A673 (cell line): ENCODE data around the gene PWWP2B. TPM values are rescaled to one million over a fixed set of nuclear protein-coding genes. Genes with fewer than 3 reads are reported as not detected.

Experiments used
- BruUV-seq: library from RNA; stranded (reverse); fragments of 400-500 nt; replicated peaks from 2 replicates; lab custom pipeline; 2021; lab: Mats Ljungman, UMichigan
- CTCF ChIA-PET: fragments of 300-600 bp; sonication (Branson Sonifier 250); formaldehyde crosslinking; loops from one replicate; lab custom pipeline; 2022; ENCODE audit warnings: antibody characterized with exemption; lab: Charles Lee
- POLR2A ChIA-PET: fragments of 300-600 bp; sonication (Branson Sonifier 250); formaldehyde crosslinking; loops from one replicate; lab custom pipeline; 2022; ENCODE audit warnings: antibody characterized with exemption; ENCODE audit not compliant: low non-redundant PET; lab: Charles Lee
- DNase-seq: peaks from one replicate; pipeline ENCODE4 v3.0.0-alpha.2; 2015; ENCODE audit warnings: low spot score
- H3K27ac ChIP-seq: fragments of 200-600 bp; sonication (generic); 2 replicates; pipeline ENCODE4 v1.5.1; 2016; ENCODE audit warnings: mixed run types, low read depth, mild to moderate bottlenecking, mixed read lengths, antibody characterized with exemption, low read length; ENCODE audit not compliant: poor library complexity, severe bottlenecking
- H3K27me3 ChIP-seq: fragments of 200-600 bp; sonication (generic); replicated peaks from 2 replicates; pipeline ENCODE4 v1.6.1; 2017; ENCODE audit warnings: mixed run types, low read depth, mild to moderate bottlenecking, mixed read lengths, antibody characterized with exemption, low read length; ENCODE audit not compliant: insufficient read depth, poor library complexity
- H3K36me3 ChIP-seq: fragments of 200-600 bp; sonication (generic); 2 replicates; pipeline ENCODE4 v1.6.1; 2016; ENCODE audit warnings: mixed run types, mild to moderate bottlenecking, mixed read lengths, antibody characterized with exemption, low read length; ENCODE audit not compliant: insufficient read depth, poor library complexity, severe bottlenecking
- H3K4me1 ChIP-seq: fragments of 200-600 bp; sonication (generic); 2 replicates; pipeline ENCODE4 v1.6.1; 2017; ENCODE audit warnings: mixed run types, mild to moderate bottlenecking, mixed read lengths, antibody characterized with exemption, low read length; ENCODE audit not compliant: insufficient read depth, poor library complexity, severe bottlenecking
- H3K4me3 ChIP-seq: fragments of 200-600 bp; sonication (generic); 2 replicates; pipeline ENCODE4 v1.5.1; 2016; ENCODE audit warnings: low read depth, mixed run types, mild to moderate bottlenecking, mixed read lengths, low read length; ENCODE audit not compliant: poor library complexity, severe bottlenecking
- H3K9me3 ChIP-seq: fragments of 200-600 bp; sonication (generic); 2 replicates; pipeline ENCODE4 v1.6.1; 2016; ENCODE audit warnings: mixed run types, low read depth, mild to moderate bottlenecking, mixed read lengths, antibody characterized with exemption, low read length; ENCODE audit not compliant: poor library complexity, severe bottlenecking
- EZH2 ChIP-seq: fragments of 200-600 bp; sonication (generic); IDR thresholded peaks from 2 replicates; pipeline ENCODE4 v1.6.1; 2017; ENCODE audit warnings: borderline replicate concordance, low read depth, mild to moderate bottlenecking, mixed read lengths, antibody characterized with exemption, low read length; ENCODE audit not compliant: poor library complexity, severe bottlenecking
- intact Hi-C: fragments of 100-400 bp; cut with micrococcal nuclease; formaldehyde crosslinking; loops from one replicate; pipeline ENCODE4 v1.10.0; 2022; ENCODE audit not compliant: unreplicated experiment
- total RNA-seq: library from RNA; stranded (reverse); gene quantifications from 2 replicates; pipeline ENCODE4 v1.2.3, GENCODE V29; 2021
- TF ChIP-seq, protein P1 (sequence below): fragments of 300-800, 200-600 bp; sonication (generic); conservative IDR thresholded peaks from 2 replicates; pipeline ENCODE4 v1.5.1; 2017; ENCODE audit warnings: low read depth, mild to moderate bottlenecking, antibody characterized with exemption, low read length, moderate library complexity, mixed read lengths

Gene PWWP2B
- total RNA-seq, 1 experiment from 2014 or later = 18.6 TPM

DNA sequence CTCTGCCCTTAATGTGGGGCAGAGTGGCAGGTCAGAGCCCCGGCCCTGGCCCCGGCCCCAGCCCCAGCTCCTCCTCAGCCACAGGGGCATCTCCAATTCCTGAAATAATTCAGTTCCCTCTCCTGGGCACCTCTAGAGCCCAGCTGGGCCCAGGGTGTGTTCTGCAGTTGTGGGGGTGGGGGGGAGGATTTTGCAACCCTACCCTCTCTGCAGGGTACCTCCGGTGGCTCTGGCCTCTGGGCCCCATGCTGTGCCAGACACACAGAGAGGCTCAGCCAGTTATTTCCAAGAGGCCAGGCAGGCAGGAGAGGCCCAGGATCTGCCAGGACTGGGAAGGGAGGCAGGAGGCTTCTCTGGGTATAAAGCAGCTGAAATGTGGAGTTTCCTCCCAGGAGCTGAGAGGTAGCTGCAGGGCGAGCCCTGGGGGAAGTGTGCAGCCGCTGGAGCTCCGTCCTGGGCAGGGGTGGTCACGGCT lies 47.9 kb downstream of the PWWP2B start:
- intact Hi-C loops = loop anchor here (2.0 kb wide), 1 partner anchor 46 kb away; no protein-coding TSS in a partner anchor
- ChIA-PET CTCF (interaction anchor here (0.6 kb wide), 1 partner anchor 222 kb away, joined by 6 read pairs; no protein-coding TSS in a partner anchor), POLR2A (no interaction called here)
- H3K27me3 ChIP-seq = no peaks in the 10 kb centered on the region
- no peaks in the 10 kb centered on the region for H3K36me3 ChIP-seq
- H3K27ac ChIP-seq = peak overlapping the region; percentile 93
- TF ChIP-seq, protein P1, sequence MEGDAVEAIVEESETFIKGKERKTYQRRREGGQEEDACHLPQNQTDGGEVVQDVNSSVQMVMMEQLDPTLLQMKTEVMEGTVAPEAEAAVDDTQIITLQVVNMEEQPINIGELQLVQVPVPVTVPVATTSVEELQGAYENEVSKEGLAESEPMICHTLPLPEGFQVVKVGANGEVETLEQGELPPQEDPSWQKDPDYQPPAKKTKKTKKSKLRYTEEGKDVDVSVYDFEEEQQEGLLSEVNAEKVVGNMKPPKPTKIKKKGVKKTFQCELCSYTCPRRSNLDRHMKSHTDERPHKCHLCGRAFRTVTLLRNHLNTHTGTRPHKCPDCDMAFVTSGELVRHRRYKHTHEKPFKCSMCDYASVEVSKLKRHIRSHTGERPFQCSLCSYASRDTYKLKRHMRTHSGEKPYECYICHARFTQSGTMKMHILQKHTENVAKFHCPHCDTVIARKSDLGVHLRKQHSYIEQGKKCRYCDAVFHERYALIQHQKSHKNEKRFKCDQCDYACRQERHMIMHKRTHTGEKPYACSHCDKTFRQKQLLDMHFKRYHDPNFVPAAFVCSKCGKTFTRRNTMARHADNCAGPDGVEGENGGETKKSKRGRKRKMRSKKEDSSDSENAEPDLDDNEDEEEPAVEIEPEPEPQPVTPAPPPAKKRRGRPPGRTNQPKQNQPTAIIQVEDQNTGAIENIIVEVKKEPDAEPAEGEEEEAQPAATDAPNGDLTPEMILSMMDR = no peak
- no peak for TF ChIP-seq EZH2
- H3K4me1 ChIP-seq = peaks cover 49% of the 10 kb centered on the region
- DNase-seq = peak; percentile 92
- peak overlapping the region; percentile 27 for H3K4me3 ChIP-seq
- no TSS peak for BruUV-seq
- no peaks in the 10 kb centered on the region for H3K9me3 ChIP-seq

DNA sequence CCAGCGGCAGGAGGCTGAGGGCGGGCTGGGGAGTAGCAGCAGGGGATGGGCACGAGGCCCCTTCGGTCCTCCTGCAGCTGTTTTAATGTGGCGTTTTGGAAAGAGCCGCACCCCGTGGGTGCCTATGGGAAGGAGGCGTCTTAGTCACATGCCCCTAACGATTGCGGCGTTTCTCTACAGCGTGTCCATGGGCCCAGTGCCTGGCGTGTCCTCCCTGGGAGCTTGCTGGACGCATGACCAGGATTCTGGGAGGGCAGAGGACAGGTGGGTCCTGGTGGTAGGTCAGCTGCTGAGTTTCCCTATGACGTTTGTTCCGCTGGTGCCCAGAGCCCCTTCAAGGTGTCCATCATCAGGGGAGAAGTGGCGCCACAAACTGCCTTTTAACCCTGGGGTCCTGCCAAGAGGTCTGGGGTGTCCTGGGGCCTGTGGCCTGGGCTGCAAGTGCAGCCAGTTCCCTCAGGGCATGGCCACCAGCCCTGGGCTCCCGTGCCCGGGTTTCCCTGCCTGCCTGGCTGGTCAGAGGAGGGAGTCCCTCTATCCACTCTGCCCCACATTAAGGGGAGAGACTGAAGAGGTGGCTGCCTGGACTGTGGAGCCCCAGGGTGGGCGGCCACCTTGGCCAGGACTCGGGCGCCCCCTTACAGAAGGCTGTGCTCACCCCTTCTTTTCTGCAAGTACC lies 48.7 kb downstream of the PWWP2B start:
- no peak overlapping the region for H3K4me3 ChIP-seq
- CTCF ChIA-PET = no interaction called here
- H3K4me1 ChIP-seq = peaks cover 49% of the 10 kb centered on the region
- H3K27ac ChIP-seq = peak overlapping the region; percentile 93
- POLR2A ChIA-PET = no interaction called here
- BruUV-seq = no TSS peak
- H3K27me3 ChIP-seq = no peaks in the 10 kb centered on the region
- no peaks in the 10 kb centered on the region for H3K36me3 ChIP-seq
- intact Hi-C loops = loop anchor here (2.0 kb wide), 1 partner anchor 47 kb away; no protein-coding TSS in a partner anchor
- TF ChIP-seq EZH2 = no peak
- TF ChIP-seq, protein P1 = no peak
- no peaks in the 10 kb centered on the region for H3K9me3 ChIP-seq
- peak; percentile 42 for DNase-seq

DNA sequence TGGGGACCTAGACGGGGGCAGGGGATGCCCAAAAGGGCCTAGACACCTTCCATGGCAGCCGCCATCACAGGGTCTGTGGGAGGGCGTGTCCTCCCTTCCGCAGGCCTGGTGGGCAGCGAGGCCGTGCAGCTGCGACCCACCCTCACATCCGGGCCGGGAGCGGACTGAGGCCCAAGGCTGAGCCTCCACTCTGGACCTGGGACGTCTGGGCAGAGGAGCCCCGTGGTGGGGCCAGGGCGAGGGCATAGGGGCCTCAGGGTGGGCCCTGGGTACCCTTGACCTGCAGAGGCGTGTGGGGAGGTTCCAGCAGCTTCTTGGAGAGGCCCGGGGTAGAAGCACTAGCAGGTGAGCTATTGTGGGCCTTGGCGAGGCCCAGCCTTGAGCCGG lies 49.2 kb downstream of the PWWP2B start:
- intact Hi-C loops = no loop called here

More for the DNA sequence above, 49.2 kb downstream of the PWWP2B start:
- DNase-seq = no peak
- TF ChIP-seq, protein P1 = no peak
- no peak for TF ChIP-seq EZH2
- Histone ChIP-seq H3K27ac (peak overlapping the region; percentile 93), H3K36me3 (no peaks in the 10 kb centered on the region), H3K4me3 (no peak overlapping the region), H3K27me3 (no peaks in the 10 kb centered on the region), H3K9me3 (no peaks in the 10 kb centered on the region), H3K4me1 (peaks cover 49% of the 10 kb centered on the region)
- BruUV-seq = no TSS peak
- CTCF ChIA-PET = no interaction called here
- POLR2A ChIA-PET = no interaction called here
